ENCODE results near the gene S100PBP.

Gene S100PBP

DNA sequence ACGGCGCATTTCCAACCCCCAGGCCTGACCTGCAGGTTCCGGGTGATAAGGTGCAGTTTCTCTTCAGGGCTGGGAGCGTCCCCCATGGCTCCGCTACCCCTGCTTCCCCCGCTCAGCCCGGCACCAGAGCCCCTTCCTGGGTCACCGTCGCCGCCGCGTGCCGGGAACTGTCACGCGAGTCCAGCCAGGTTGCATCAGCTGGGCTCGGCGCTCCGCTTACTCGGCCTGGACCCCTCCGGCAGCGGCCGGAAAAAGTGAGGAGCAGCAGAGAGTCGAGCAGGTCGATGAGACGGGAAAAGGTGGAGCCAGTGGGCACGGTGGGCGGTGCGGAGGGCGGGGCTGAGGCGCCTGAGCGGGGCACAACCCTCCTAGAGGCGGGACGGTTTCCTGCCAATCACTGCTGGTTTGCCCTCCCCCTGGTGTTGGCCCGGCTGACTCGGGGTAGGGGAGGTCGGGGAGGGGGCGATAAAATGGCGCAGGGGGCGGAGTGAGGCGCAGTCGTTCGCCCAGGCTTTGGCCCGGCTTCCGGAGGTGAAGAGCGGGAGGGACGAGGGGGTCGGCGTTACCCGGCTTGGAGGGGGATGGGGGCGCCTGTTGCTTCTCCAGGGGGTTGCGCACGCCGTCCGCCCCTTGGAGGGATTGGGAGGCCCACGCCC is at the start of gene S100PBP, which contains the start of gene YARS1:
TSS of gene S100PBP (plus strand) at position 495 of the 656 bp plus-strand sequence. CDS start 8,447 bp downstream, outside the sequence.
TSS of gene YARS1 (minus strand) at position 200 of the 656 bp plus-strand sequence. CDS start at position 86, 114 bp downstream.
- peak; percentile 99 to 100 for DNase-seq (ENCODE audit: low read depth in 1 of 2, low spot score in 1 of 2)

DNA sequence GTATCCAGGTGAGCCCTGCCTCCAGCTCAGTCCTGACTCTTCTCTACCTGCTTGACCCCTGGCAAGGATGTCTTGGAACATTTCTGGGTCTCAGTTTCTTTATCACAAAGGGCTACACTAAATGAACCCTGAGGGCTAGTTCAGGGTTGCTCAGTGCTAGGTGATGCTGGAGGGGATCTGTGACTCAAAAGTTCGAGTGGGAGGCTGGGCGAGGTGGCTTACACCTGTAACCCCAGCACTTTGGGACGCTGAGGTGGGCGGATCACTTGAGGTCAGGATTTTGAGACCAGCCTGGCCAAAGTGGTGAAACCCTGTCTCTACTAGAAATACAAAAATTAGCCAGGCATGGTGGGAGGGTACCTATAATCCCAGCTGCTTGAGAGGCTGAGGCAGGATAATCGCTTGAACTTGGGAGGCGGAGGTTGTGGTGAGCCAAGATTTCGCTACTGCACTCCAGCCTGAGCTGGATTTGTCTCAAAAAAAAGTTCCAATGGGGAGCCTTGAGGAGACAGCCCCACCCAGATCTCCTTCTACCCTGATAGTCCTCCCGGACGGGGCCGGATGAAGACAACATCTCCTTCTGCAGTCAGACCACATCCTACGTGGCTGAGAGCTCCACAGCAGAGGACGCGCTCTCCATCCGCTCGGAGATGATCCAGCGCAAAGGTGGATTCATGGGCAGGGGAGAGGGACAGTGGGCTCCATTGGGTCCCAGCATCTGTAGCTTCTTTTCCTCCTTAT is 49.2 kb upstream of the S100PBP start:
- DNase-seq (ENCODE audit: low read depth in 1 of 2, low spot score in 1 of 2), result no peak

DNA sequence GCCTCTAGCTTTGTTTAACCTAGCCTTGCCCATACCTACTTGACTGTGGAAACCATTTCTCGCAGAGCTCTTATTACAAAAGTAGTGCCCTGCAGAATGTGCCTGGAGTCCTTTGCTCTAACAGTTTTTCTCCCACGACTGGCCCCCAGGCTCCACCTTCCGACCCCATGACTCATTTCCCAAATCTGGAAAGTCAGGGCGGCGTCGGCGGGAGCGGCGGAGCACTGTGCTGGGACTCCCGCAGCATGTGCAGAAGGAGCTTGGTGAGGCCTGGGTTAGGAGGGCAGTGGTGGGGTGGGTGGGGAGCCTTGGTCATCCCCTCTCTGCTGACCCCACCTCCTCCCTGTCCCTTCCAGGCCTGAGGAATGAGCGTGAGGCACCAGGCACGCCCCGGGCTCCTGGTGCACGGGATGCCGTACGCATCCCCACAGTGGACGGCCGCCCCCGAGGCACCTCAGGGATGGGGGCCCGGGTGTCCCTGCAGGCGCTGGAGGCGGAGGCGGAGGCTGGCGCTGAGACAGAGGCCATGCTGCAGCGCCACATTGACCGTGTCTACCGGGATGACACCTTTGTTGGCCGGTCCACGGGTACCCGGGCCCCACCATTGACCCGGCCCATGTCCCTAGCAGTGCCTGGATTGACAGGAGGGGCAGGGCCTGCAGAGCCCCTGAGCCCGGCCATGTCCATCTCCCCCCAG is 47.8 kb upstream of the S100PBP start:
- no peak for DNase-seq (ENCODE audit: low read depth in 1 of 2, low spot score in 1 of 2)

DNA sequence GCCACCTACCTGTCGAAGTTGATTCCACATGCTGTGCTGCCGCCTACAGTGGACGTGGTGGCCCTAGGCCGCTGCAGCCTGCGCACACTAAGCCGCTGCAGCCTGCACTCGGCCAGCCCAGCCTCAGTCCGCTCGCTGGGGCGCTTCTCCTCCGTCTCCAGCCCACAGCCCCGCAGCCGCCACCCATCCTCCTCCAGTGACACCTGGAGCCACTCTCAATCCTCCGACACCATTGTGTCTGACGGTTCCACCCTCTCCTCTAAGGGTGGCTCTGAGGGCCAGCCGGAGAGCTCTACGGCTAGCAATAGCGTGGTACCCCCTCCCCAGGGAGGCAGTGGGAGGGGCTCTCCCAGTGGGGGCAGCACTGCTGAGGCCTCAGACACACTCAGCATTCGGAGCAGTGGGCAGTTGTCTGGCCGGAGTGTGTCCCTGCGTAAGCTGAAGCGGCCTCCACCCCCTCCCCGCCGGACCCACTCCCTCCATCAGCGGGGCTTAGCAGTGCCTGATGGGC is 47.2 kb upstream of the S100PBP start:
- DNase-seq (ENCODE audit: low read depth in 1 of 2, low spot score in 1 of 2), result no peak

DNA sequence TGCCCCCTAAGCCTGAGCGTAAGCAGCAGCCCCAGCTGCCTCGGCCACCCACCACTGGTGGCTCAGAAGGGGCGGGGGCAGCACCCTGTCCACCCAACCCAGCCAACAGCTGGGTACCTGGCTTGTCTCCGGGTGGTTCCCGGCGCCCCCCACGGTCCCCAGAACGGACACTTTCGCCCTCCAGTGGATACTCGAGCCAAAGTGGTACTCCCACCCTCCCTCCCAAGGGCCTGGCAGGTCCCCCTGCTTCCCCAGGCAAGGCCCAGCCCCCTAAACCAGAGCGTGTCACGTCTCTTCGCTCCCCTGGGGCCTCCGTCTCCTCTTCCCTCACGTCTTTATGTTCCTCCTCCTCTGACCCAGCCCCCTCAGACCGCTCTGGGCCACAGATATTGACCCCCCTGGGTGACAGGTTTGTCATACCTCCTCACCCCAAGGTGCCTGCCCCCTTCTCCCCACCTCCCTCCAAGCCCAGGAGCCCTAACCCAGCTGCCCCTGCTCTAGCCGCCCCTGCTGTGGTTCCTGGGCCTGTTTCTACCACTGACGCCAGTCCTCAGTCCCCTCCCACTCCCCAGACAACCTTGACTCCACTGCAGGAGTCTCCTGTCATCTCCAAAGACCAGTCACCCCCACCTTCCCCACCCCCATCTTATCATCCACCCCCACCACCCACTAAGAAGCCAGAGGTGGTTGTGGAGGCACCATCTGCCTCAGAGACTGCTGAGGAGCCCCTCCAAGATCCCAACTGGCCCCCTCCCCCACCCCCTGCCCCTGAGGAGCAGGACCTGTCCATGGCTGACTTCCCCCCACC is 46.5 kb upstream of the S100PBP start:
- DNase-seq (ENCODE audit: low read depth in 1 of 2, low spot score in 1 of 2), result no peak

DNA sequence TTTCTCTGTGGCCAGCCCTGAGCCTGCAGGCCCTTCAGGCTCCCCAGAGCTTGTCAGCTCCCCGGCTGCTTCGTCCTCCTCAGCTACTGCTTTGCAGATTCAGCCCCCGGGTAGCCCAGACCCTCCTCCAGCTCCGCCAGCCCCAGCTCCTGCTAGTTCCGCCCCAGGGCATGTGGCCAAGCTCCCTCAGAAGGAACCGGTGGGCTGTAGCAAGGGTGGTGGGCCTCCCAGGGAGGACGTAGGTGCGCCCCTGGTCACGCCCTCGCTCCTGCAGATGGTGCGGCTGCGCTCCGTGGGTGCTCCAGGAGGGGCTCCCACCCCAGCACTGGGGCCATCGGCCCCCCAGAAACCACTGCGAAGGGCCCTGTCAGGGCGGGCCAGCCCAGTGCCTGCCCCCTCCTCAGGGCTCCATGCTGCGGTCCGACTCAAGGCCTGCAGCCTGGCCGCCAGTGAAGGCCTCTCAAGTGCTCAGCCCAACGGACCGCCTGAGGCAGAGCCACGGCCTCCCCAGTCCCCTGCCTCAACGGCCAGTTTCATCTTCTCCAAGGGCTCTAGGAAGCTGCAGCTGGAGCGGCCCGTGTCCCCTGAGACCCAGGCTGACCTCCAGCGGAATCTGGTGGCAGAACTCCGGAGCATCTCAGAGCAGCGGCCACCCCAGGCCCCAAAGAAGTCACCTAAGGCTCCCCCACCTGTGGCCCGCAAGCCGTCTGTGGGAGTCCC is 45.7 kb upstream of the S100PBP start:
- no peak for DNase-seq (ENCODE audit: low read depth in 1 of 2, low spot score in 1 of 2)

DNA sequence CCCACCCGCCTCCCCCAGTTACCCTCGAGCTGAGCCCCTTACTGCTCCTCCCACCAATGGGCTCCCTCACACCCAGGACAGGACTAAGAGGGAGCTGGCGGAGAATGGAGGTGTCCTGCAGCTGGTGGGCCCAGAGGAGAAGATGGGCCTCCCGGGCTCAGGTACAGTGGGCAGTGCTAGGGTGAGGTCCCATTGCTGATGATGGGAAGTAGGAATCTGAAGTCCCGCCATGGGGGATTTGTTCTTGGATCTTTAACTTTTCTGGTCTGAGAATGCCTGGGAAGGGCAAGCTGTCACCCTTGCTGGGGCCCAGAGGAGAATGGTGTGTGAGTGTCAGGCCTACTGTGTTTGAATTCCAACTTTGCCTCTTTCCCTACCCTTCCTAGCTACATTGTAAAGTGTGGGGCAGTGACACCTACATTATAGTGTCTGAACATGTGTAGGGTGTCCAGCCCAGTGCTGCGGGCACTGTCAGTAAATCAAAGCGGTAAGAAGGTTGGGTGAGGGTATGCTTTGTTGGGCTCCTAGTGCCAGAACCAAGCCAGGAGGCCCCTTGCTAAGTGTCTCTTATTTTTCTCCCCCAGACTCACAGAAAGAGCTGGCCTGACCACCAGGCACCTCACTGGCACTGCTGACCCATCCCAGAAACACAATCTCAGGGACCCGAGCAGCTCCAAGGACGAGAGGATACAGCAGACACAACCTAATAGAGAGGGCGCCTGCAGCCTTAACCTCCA is 45.0 kb upstream of the S100PBP start:
- no peak for DNase-seq (ENCODE audit: low read depth in 1 of 2, low spot score in 1 of 2)

DNA sequence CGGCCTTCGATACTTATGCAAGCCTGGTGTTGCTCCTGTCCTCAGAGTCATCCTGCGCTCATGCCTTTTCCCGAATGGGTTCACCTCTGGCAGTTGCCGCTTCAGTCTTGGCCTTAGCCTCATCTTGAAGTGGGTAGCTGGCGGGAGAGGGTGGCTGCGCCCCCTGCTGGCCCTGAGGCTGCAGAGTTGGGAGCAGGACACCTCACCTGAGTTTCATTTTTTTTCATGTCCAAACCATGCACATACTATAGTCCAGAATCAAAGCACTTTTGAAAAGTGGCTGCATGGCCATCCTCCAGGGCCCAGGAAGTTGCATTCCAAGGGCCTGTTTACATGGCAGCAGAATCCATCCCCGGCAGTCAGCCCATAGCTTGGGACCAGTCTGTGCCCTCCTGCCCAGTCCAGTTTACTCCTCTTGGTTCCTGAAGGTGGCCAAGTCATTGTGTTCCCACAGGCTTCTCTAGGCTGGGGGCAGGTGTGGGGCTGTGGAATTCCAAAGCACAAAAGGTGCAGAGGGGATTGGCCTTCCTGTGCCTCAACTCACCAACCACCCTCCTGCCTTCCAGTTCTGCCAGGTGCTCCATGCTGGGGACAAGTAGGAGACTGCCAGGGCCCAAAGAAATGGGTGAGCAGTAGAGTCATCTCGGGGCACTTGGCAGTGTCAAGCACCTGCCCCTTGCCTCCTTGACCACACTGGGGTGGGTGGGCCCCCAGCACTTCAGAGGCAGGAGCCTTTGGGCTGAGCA is 44.3 kb upstream of the S100PBP start:
- DNase-seq (ENCODE audit: low read depth in 1 of 2, low spot score in 1 of 2), result peak; percentile 53 to 65

DNA sequence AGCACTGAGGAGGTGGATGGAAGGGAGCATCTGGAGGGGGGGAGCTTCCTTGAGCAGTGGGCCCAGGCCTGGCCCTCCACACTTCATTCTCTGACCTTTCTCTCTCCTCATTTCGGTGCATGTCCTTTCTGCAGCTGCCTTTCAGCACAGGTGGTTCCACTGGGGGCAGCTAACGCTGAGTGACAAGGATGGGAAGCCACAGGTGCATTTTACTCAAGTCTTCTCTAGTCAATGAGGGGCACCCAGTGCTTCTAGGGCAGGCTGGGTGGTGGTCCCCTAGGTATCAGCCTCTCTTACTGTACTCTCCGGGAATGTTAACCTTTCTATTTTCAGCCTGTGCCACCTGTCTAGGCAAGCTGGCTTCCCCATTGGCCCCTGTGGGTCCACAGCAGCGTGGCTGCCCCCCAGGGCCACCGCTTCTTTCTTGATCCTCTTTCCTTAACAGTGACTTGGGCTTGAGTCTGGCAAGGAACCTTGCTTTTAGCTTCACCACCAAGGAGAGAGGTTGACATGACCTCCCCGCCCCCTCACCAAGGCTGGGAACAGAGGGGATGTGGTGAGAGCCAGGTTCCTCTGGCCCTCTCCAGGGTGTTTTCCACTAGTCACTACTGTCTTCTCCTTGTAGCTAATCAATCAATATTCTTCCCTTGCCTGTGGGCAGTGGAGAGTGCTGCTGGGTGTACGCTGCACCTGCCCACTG is 43.5 kb upstream of the S100PBP start:
- no peak for DNase-seq (ENCODE audit: low read depth in 1 of 2, low spot score in 1 of 2)

DNA sequence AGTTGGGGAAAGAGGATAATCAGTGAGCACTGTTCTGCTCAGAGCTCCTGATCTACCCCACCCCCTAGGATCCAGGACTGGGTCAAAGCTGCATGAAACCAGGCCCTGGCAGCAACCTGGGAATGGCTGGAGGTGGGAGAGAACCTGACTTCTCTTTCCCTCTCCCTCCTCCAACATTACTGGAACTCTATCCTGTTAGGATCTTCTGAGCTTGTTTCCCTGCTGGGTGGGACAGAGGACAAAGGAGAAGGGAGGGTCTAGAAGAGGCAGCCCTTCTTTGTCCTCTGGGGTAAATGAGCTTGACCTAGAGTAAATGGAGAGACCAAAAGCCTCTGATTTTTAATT is 43.0 kb upstream of the S100PBP start:
- no peak for DNase-seq (ENCODE audit: low read depth in 1 of 2, low spot score in 1 of 2)

DNA sequence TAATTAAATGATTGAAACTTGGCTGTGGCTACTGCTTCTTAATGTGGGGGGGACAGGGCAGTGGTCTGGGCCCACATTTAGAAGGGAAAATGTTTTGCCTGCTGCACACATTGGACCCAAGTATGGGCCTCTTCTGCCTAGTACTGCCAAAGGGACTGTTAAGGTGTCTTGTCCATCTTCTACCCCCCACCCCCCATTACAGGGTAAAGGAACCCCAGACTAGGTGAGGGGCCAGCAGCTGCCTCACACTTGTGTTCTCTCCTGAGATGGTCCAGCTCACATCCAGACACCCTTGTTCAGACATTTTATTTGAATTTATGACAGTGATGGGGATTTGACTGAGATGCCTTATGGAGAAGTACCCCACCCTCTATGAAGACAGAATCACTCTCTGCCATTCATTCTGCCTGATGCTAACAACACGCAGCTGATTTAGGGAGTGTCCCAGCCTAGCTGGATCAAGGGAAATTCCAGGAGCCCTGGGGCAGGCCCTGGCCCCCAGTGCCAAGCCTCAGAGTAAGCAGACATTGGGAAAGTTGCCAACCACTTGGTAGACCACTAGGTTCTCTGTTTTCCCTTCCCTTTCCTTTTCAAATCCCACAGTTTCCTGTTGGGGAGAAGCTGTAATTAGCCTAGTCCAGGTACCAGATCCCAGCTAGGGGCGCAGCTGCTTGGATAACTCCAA is 42.4 kb upstream of the S100PBP start:
- DNase-seq (ENCODE audit: low read depth in 1 of 2, low spot score in 1 of 2), result no peak

DNA sequence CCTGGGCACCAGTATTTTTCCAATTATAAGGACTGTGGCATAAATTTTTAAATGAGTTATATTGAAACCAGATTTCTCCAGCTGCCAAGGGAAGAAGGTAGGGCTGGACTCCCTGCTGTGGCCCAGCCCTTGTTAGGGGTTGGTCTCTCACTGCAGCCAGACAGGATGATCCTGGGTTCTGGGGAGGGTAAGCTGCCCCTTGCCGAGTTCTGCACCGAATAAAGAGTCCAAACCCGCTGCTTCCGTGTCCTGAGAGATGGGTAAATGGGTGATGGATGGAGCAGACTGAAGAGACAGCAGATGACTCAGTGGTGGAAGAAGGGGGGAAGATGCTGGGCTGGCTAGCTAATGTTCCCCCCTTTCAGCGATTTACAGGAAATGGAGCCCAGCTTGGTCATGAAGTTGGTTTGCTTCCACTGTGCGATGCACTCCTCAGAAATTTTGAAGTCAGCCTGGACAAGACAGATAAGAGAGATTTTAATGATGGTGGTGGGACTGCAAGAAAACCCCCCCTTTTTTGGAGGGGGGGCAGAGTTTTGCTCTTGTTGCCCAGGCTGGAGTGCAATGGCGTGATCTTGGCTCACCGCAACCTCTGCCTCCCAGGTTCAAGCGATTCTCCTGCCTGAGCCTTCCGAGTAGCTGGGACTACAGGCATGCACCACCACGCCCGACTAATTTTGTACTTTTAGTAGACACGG is 41.7 kb upstream of the S100PBP start:
- no peak for DNase-seq (ENCODE audit: low read depth in 1 of 2, low spot score in 1 of 2)

DNA sequence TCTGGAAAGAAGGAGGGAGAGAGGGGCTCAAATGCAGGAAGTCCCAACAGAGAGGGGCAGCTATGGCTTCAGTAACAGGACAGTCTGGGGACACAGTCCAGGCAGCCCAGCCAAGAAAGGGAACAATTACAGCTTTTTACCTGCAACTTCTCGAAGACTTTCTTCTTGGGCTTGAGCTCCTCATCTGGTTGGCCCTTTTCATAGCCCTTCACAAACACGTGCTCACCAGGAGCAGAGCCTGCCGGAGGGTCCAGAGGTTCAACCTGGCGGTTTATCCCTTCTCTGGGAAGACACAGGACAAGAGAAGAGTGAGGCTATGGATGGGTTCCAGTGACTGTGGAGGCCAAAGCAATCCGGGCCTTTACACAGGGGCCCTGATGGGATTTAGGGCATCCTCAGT is 38.2 kb upstream of the S100PBP start:
- no peak for DNase-seq (ENCODE audit: low read depth in 1 of 2, low spot score in 1 of 2)

DNA sequence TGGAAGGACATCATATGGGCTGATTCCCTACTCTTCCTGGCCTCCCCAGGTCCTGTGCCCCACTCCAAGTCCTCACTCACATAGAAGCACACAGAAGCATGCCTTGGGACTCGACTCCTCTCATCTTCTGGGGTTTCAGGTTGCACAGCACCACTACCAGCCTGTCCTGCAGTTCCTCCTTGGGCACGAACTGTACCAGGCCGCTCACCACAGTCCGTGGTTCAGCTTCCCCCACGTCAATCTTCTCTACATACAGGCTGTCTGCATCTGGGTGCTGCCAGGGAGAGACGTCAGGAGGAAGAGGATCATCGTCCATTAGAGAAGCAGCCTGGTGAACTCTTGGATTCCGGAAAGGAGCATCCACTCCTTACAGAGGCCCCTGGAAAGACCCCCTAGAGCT is 37.4 kb upstream of the S100PBP start:
- DNase-seq (ENCODE audit: low read depth in 1 of 2, low spot score in 1 of 2), result no peak

DNA sequence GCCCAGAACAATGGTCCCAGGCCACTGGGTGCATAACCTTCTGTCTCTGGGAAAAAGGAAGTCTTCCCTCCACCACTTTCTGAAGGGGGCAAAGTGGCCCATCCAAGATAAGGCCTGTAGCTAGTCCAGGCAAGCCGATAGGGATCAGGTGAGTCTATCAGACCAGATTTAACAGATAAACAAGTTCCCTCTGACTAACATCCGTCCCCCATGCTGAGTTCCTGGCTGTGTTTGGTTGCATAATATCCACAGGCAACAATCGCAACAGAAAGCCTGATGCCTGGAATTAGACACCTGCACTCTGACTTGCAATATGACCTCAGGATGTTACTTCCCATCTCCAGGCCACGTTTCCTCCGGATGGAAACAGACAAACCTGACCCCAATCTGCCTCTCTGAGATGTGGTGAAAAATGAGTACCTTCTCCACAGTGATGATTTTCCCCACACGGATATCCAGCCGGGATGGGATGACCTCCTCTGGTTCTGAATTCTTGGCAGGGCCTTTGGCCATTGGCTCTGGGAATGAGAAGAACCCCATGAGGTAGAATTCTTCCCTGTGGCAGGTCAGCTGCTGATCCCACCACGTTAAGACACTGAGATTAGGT is 36.7 kb upstream of the S100PBP start:
- no peak for DNase-seq (ENCODE audit: low read depth in 1 of 2, low spot score in 1 of 2)

DNA sequence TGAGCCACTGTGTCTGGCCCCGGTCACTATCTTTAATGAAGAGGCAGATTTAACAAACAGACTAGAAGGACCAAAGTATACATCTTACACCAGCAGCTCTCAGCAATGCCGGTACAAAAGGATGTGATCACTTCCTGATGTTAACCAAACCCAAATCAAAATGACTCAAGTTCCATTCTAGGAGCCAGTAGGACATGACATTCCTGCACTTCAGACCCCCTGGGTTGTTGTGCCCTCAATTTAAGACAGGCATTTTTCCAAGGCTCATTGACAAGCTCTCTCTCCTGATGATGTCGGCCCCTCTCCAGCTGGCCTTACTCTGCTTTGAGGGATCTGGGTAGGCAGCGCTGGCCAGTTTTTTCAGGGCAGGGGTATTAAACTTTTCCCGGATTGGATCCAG is 35.4 kb upstream of the S100PBP start:
- no peak for DNase-seq (ENCODE audit: low read depth in 1 of 2, low spot score in 1 of 2)

DNA sequence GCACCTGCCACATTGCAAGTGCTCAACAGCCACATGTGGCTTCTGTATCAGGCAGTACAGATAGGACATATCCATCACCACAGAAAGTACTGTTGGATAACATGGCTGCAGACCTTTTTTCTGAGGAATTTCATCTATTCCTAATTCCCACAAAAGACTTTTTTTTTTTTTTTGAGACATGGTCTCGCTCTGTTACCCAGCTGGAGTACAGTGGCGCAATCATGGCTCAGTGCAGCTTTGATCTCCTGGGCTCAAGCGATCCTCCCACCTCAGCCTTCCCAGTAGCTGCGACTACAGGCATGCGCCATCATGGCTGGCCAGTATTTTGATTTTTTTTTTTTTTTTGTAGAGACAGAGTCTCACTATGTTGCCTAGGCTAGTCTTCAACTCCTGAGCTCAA is 33.6 kb upstream of the S100PBP start:
- DNase-seq (ENCODE audit: low read depth in 1 of 2, low spot score in 1 of 2), result no peak
